VCaP (cell line): ENCODE data around the gene PNCK.

Experiments
- H3K27ac ChIP-seq: fragments of 450-650 bp; 2 replicates; pipeline ENCODE4 v1.5.1; 2017
- CTCF ChIP-seq: fragments of 450-650 bp; conservative IDR thresholded peaks from 2 replicates; pipeline ENCODE4 v1.5.1; 2017; ENCODE audit warnings: mild to moderate bottlenecking, moderate library complexity

The PNCK gene

GRCh38 chrX:153667281-153667955, 6.2 kb downstream of the PNCK start:
- no peak for TF ChIP-seq CTCF
- no peak overlapping the region for H3K27ac ChIP-seq

- H3K27ac ChIP-seq = no peak overlapping the region
- TF ChIP-seq CTCF = no peak
These were observed 7.8 kb downstream of the PNCK start for GRCh38 chrX:153665726-153666306.

GRCh38 chrX:153662266-153662665, 11.3 kb downstream of the PNCK start:
- no peak for TF ChIP-seq CTCF
- H3K27ac ChIP-seq = no peak overlapping the region

- H3K27ac ChIP-seq = no peak overlapping the region
- TF ChIP-seq CTCF = no peak
These were observed 14.3 kb downstream of the PNCK start for GRCh38 chrX:153659268-153659667.

GRCh38 chrX:153657161-153657560, 16.5 kb downstream of the PNCK start:
- no peak for TF ChIP-seq CTCF
- H3K27ac ChIP-seq = no peak overlapping the region

- H3K27ac ChIP-seq = no peak overlapping the region
- TF ChIP-seq CTCF = no peak
These were observed 20.1 kb downstream of the PNCK start for GRCh38 chrX:153653556-153653955.

GRCh38 chrX:153651540-153652079, 22.0 kb downstream of the PNCK start:
- no peak overlapping the region for H3K27ac ChIP-seq
- no peak; the same call in 1 of the 2 replicates for TF ChIP-seq CTCF
